ENCODE results near the gene ACOT7. TPM values are rescaled to one million over a fixed set of nuclear protein-coding genes. Genes with fewer than 3 reads are reported as not detected.

The ACOT7 gene
- total RNA-seq, 1 donor from 2014 or later: 8.6 TPM

GRCh38 chr1:6273380-6273891, 120.1 kb downstream of the ACOT7 start:
- Histone ChIP-seq H3K36me3 (no peaks in the 10 kb centered on the region), H3K4me1 (peaks cover 29% of the 10 kb centered on the region), H3K27ac (replicated peaks) (no peak overlapping the region), H3K27me3 (ENCODE audit: low read depth) (no peaks in the 10 kb centered on the region), H3K9me3 (replicated peaks) (no peaks in the 10 kb centered on the region), H3K4me3 (no peak overlapping the region)
- intact Hi-C loops (cut with micrococcal nuclease): no loop called here
- TF ChIP-seq CTCF (IDR thresholded peaks at IDR 0.05; ENCODE audit: borderline replicate concordance): no peak
- no peak for DNase-seq

GRCh38 chr1:6272868-6273267, 120.7 kb downstream of the ACOT7 start:
- no peak for DNase-seq
- Histone ChIP-seq H3K4me1 (peaks cover 29% of the 10 kb centered on the region), H3K27ac (replicated peaks) (no peak overlapping the region), H3K9me3 (replicated peaks) (no peaks in the 10 kb centered on the region), H3K4me3 (no peak overlapping the region), H3K36me3 (no peaks in the 10 kb centered on the region), H3K27me3 (ENCODE audit: low read depth) (no peaks in the 10 kb centered on the region)
- intact Hi-C loops (cut with micrococcal nuclease): no loop called here
- TF ChIP-seq CTCF (IDR thresholded peaks at IDR 0.05; ENCODE audit: borderline replicate concordance): no peak

DNA sequence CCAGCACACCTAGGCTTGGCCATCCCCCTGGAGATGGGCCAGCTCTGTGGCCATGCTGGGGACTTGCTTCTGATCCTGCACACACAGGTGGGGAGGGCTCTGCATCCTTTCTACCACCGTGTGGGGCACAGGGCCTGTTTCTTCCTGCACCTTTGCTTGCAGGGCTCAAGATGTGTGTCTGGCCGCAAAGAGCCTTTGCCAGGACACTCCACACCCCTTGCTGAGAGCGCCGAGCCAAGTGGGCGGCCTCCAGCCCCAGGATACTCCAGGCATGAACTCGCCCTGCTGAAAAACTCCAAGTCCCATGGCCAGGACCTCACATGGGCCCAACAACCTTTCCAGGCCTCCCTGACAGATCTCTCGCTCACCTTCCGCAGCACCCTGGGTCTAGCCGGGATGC, 121.1 kb downstream of the ACOT7 start:
- DNase-seq: no peak
- Histone ChIP-seq H3K27me3 (ENCODE audit: low read depth) (no peaks in the 10 kb centered on the region), H3K36me3 (no peaks in the 10 kb centered on the region), H3K9me3 (replicated peaks) (no peaks in the 10 kb centered on the region), H3K27ac (replicated peaks) (no peak overlapping the region), H3K4me3 (no peak overlapping the region), H3K4me1 (peaks cover 29% of the 10 kb centered on the region)
- TF ChIP-seq CTCF (IDR thresholded peaks at IDR 0.05; ENCODE audit: borderline replicate concordance): no peak
- intact Hi-C loops (cut with micrococcal nuclease): no loop called here

DNA sequence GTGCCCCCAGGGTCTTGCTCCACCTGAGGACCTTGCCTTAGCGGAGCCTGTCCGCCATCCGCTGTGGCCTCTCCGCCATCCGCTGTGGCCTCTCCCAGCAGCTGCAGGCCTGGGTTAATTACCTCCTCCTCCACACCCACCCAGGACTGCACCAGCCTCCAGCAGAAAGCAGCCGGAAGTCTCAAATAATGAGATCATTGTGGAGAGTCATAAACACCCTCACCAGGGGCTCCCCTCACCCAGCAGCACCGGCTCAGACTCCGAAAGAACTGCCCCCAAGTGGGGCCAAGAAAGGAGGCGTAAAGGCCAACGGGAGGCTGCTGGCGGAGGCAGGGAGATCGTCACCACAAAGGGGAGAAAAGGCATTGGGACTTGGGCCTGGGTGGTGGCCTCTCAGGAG, 122.0 kb downstream of the ACOT7 start:
- intact Hi-C loops (cut with micrococcal nuclease): no loop called here
- TF ChIP-seq CTCF (IDR thresholded peaks at IDR 0.05; ENCODE audit: borderline replicate concordance): no peak
- H3K9me3 ChIP-seq (replicated peaks): no peaks in the 10 kb centered on the region
- H3K27ac ChIP-seq (replicated peaks): no peak overlapping the region
- no peaks in the 10 kb centered on the region for H3K36me3 ChIP-seq
- H3K4me3 ChIP-seq: no peak overlapping the region
- peaks cover 23% of the 10 kb centered on the region for H3K4me1 ChIP-seq
- no peaks in the 10 kb centered on the region for H3K27me3 ChIP-seq (ENCODE audit: low read depth)
- DNase-seq: no peak

GRCh38 chr1:6271006-6271405, 122.6 kb downstream of the ACOT7 start:
- Histone ChIP-seq H3K27me3 (ENCODE audit: low read depth) (no peaks in the 10 kb centered on the region), H3K4me3 (no peak overlapping the region), H3K36me3 (no peaks in the 10 kb centered on the region), H3K27ac (replicated peaks) (no peak overlapping the region), H3K9me3 (replicated peaks) (no peaks in the 10 kb centered on the region), H3K4me1 (peaks cover 19% of the 10 kb centered on the region)
- no peak for DNase-seq
- no peak for TF ChIP-seq CTCF (IDR thresholded peaks at IDR 0.05; ENCODE audit: borderline replicate concordance)
- intact Hi-C loops (cut with micrococcal nuclease): no loop called here

- TF ChIP-seq CTCF (IDR thresholded peaks at IDR 0.05; ENCODE audit: borderline replicate concordance): no peak
- Histone ChIP-seq H3K27me3 (ENCODE audit: low read depth) (no peaks in the 10 kb centered on the region), H3K4me1 (peaks cover 14% of the 10 kb centered on the region), H3K36me3 (no peaks in the 10 kb centered on the region), H3K4me3 (no peak overlapping the region), H3K9me3 (replicated peaks) (no peaks in the 10 kb centered on the region), H3K27ac (replicated peaks) (no peak overlapping the region)
- intact Hi-C loops (cut with micrococcal nuclease): no loop called here
- DNase-seq: no peak
Observed at GRCh38 chr1:6270401-6270800, 123.2 kb downstream of the ACOT7 start.
